Kidney (tissue), 14 donors: ENCODE data around the gene MTX1. TPM values are rescaled to one million over a fixed set of nuclear protein-coding genes. Genes with fewer than 3 reads are reported as not detected.

Experiments
- DNase-seq, 5 donors: peaks; one replicate each; pipeline ENCODE4 v3.0.0-alpha.2; 2013 to 2020
- FAIRE-seq: peaks from 2 replicates; lab custom pipeline; 2012; peaks lifted over from hg19 to GRCh38; lab: Jason Lieb, UNC
- H3K27ac ChIP-seq, 2 donors: one replicate each; pipeline ENCODE4 v1.7.0; 2013; ENCODE audit warnings: low read depth in 2 of 2, low read length in 2 of 2, inconsistent platforms in 1 of 2
- H3K27me3 ChIP-seq: one replicate; pipeline ENCODE4 v1.7.1; 2013; ENCODE audit warnings: low read length, inconsistent platforms; ENCODE audit not compliant: control insufficient read depth, insufficient read depth
- H3K36me3 ChIP-seq, 3 donors: one replicate each; pipeline versions ENCODE4 v1.7.0 to v1.7.1; 2013; ENCODE audit warnings: low read length in 3 of 3, control low read depth in 1 of 3, inconsistent platforms in 1 of 3; ENCODE audit not compliant: insufficient read depth in 3 of 3, control insufficient read depth in 2 of 3
- H3K4me1 ChIP-seq, 3 donors: one replicate each; pipeline versions ENCODE4 v1.7.0 to v1.7.1; 2013; ENCODE audit warnings: low read length in 3 of 3, inconsistent platforms in 1 of 3, low read depth in 1 of 3; ENCODE audit not compliant: control insufficient read depth in 2 of 3, insufficient read depth in 2 of 3
- H3K4me3 ChIP-seq, 3 donors: one replicate each; pipeline versions ENCODE4 v1.7.0 to v1.8.1; 2013; ENCODE audit warnings: low read length in 3 of 3, control low read depth in 1 of 3, inconsistent platforms in 1 of 3
- H3K9ac ChIP-seq, 3 donors: one replicate each; pipeline versions ENCODE4 v1.7.0 to v1.7.1; 2013; ENCODE audit warnings: low read length in 3 of 3, control low read depth in 1 of 3, inconsistent platforms in 1 of 3
- H3K9me3 ChIP-seq, 3 donors: one replicate each; pipeline versions ENCODE4 v1.7.0 to v1.7.1; 2013; ENCODE audit warnings: low read length in 3 of 3, control low read depth in 1 of 3, inconsistent platforms in 1 of 3; ENCODE audit not compliant: control insufficient read depth in 2 of 3, insufficient read depth in 1 of 3
- intact Hi-C: fragments of 100-400 bp; cut with DNase I; formaldehyde crosslinking; loops from one replicate; pipeline ENCODE4 v1.11.1; 2022
- polyA plus RNA-seq: library from polyadenylated mRNA; stranded (reverse); fragments of 350-450 nt; fragmentation: Illumina TruSeq; extraction: RNeasy Lipid Tissue Mini Kit (QIAGEN cat#74804); gene quantifications from one replicate; pipeline ENCODE4 v1.2.3, GENCODE V29; 2014; ENCODE audit warnings: low read depth, low replicate concordance; ENCODE audit not compliant: insufficient read depth
- total RNA-seq: library from RNA; stranded (reverse); fragmentation: NEBNext Ultra II Directional; extraction: Animal tissue kit (Norgen Biotek cat#: 25700); gene quantifications from one replicate; pipeline ENCODE4 v1.2.1, GENCODE V29; 2021
- TF ChIP-seq, protein P1 (sequence below): IDR thresholded peaks from 3 replicates; pipeline ENCODE4 v1.5.1; 2012; ENCODE audit warnings: mild to moderate bottlenecking, moderate library complexity, borderline replicate concordance; ENCODE audit not compliant: insufficient read depth; ENCODE audit errors: extremely low read depth
- donor health status: control.
- donor health status: control.
- donor health status: control.
- donor health status: control.
- donor health status: control.
- donor health status: DM: yes; HTN: yes; CAD: no.
- donor health status: Normal renal cell carcinoma (clear cell type).

The MTX1 gene
- total and polyA plus RNA-seq, 2 donors from 2014 or later: 38.8 to 86.9 TPM

DNA sequence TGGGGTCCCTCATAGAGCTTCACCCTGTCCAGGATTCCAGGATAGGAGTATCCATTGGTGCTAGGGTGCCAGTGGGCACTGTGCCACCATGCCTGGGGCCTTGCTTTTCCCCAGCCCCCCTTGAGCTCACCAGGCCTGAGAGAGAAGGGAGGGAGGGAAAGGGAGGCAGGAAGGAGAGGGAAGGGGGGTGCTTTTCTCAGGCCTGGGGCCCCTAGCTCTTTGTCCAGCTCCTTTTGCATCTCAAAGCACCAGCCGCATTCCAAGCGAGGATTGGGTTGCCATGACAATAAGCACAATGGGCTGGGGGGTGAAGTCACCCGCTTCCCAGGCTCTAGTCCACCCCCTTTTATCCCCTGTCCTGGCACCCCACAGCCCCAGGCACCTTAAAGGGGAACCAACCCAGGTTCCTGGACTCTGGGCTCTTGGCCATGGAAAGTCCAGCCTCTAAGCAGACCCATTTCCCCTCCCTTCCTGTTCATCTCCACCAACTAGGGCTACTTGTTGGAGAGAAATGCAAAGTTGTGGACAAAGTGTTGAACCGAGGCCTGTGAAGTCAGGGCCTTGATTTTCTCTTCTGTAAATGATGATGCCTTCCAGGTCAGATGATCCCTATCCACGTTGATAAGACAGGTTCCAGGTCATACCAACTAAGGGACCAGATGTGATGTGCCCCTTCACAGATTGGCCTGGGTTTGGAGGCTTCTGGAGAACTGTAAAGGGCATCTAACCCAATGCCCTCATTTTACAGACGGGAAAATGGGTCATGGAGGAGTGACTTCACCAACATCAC is 12.2 kb upstream of the MTX1 start:
- peak in 1 of 5 donors; percentile 72 for DNase-seq
- H3K9ac ChIP-seq: no peak overlapping the region
- H3K9me3 ChIP-seq: no peaks in the 10 kb centered on the region
- intact Hi-C loops: no loop called here
- no peaks in the 10 kb centered on the region for H3K36me3 ChIP-seq
- peaks cover 0 to 7% (median 0%) of the 10 kb centered on the region in 3 donors for H3K4me1 ChIP-seq
- H3K4me3 ChIP-seq: no peak overlapping the region
- H3K27ac ChIP-seq: no peak overlapping the region
- no peaks in the 10 kb centered on the region for H3K27me3 ChIP-seq
- no peak for FAIRE-seq
- TF ChIP-seq, protein P1, sequence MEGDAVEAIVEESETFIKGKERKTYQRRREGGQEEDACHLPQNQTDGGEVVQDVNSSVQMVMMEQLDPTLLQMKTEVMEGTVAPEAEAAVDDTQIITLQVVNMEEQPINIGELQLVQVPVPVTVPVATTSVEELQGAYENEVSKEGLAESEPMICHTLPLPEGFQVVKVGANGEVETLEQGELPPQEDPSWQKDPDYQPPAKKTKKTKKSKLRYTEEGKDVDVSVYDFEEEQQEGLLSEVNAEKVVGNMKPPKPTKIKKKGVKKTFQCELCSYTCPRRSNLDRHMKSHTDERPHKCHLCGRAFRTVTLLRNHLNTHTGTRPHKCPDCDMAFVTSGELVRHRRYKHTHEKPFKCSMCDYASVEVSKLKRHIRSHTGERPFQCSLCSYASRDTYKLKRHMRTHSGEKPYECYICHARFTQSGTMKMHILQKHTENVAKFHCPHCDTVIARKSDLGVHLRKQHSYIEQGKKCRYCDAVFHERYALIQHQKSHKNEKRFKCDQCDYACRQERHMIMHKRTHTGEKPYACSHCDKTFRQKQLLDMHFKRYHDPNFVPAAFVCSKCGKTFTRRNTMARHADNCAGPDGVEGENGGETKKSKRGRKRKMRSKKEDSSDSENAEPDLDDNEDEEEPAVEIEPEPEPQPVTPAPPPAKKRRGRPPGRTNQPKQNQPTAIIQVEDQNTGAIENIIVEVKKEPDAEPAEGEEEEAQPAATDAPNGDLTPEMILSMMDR: no peak

DNA sequence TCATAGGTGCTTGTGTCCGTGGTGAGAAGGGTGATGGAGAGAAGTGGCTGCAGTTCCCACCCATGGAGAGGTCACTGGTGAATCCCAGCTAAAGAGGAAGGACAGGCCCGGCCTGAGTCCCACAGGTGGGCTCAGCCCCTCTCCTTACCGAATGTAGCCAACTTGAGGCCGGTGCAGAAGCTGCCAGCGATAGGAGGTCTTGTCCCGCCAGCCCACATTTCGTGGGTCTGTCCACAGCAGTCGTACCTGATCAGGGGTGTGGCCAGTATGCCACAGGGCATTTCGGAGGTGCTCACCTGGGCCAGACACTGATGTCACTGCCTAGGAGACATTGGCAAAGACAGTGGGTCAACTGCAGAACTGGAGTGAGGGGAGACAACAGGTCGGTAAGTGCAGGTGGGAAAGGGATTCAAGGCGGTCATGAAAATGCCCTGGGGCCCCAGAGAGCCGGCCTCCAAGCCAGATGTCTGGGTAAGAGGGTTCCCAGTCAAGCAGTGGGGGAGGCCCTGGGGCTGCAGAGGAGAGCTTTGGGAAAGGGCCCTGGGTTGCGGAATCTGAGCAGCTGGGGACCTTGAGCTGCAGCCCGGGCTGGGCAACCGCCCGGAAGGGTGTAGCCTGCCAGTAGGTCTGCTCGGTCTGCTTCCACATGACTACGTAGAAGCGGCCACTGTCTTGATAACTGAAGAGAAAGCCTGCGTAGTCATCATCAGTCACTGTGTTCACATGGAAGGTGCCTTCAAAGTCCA is 11.4 kb upstream of the MTX1 start:
- DNase-seq: peak in 1 of 5 donors; percentile 64
- no peak for FAIRE-seq
- H3K27me3 ChIP-seq: no peaks in the 10 kb centered on the region
- TF ChIP-seq, protein P1: no peak
- H3K9ac ChIP-seq: no peak overlapping the region
- peaks cover 0 to 7% (median 0%) of the 10 kb centered on the region in 3 donors for H3K4me1 ChIP-seq
- H3K4me3 ChIP-seq: no peak overlapping the region
- intact Hi-C loops: no loop called here
- H3K9me3 ChIP-seq: no peaks in the 10 kb centered on the region
- H3K36me3 ChIP-seq: no peaks in the 10 kb centered on the region
- H3K27ac ChIP-seq: no peak overlapping the region

DNA sequence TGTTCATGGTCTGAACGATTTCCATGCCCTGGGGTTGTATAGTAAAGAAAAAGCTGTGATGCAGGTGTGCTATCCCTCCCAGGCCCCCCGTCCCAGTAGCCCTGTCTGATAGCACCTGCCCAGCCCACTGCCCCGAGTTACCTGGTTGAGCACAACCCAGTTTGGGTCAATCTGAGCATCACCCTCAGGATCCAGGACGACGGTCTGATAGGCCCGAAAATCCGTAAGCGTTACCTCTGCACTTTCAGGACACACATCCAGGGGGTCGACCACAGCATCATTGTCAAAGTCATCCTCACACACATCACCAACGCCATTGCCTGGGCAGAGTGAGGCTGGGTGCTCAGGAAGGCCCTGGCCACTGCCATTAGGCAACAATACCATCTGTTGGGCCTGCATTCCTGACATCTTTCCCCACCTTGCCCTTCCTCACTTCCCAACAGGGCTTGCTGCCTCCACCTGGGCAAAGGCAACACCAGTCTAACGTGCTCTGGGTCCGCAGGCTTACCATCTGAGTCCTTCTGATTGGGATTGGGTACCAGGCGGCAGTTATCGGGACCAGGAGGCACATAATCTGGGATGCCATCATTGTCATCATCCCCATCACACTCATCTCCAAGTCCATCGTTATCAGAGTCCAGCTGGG is 10.5 kb upstream of the MTX1 start:
- Histone ChIP-seq H3K4me3 (no peak overlapping the region), H3K27me3 (no peaks in the 10 kb centered on the region), H3K9ac (no peak overlapping the region), H3K9me3 (no peaks in the 10 kb centered on the region), H3K27ac (no peak overlapping the region), H3K36me3 (no peaks in the 10 kb centered on the region), H3K4me1 (peaks cover 0 to 7% (median 0%) of the 10 kb centered on the region in 3 donors)
- DNase-seq: peak in 1 of 5 donors; percentile 28
- FAIRE-seq: no peak
- intact Hi-C loops: no loop called here
- TF ChIP-seq, protein P1: no peak
